ENCODE measurements around the gene VAT1. TPM values are rescaled to one million over a fixed set of nuclear protein-coding genes. Genes with fewer than 3 reads are reported as not detected.

Gene VAT1
- total and polyA plus RNA-seq, 9 of the 15 experiments (the other 6 are each of a cell fraction or from before 2014, with no cell fraction given), result 29.4 to 153 (median 66.7) TPM

GRCh38 chr17:43024407-43025289 is 2.5 kb upstream of the VAT1 start, which contains the start of gene RND2 (continued):
- TF ChIP-seq RREB1 (CRISPR knock-in tag; IDR thresholded peaks at IDR 0.05), result no peak
- TF ChIP-seq ATF7 (IDR thresholded peaks at IDR 0.05), result peak; percentile 99
- peak; percentile 9 for TF ChIP-seq TAF9B (IDR thresholded peaks at IDR 0.05; ENCODE audit: partially characterized antibody)
- TF ChIP-seq MBD2 (IDR thresholded peaks at IDR 0.05; ENCODE audit: borderline replicate concordance, low read depth), result peak; percentile 44; the same call in 1 of the 2 replicates
- TF ChIP-seq RCOR1 (IDR thresholded peaks at IDR 0.05; ENCODE audit: borderline replicate concordance in 1 of 2, low read depth in 2 of 2, low read length in 2 of 2), result peak; percentile 15 to 51; a peak in 1 of 4 replicates
- TF ChIP-seq TCFL5 (CRISPR knock-in tag; conservative IDR thresholded peaks at IDR 0.05), result no peak
- no peak for TF ChIP-seq POLR3A (IDR thresholded peaks at IDR 0.05; ENCODE audit: borderline replicate concordance, extremely low read depth, insufficient read depth, insufficient read length)
- TF ChIP-seq, protein P1, sequence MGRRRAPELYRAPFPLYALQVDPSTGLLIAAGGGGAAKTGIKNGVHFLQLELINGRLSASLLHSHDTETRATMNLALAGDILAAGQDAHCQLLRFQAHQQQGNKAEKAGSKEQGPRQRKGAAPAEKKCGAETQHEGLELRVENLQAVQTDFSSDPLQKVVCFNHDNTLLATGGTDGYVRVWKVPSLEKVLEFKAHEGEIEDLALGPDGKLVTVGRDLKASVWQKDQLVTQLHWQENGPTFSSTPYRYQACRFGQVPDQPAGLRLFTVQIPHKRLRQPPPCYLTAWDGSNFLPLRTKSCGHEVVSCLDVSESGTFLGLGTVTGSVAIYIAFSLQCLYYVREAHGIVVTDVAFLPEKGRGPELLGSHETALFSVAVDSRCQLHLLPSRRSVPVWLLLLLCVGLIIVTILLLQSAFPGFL (CRISPR knock-in tag; IDR thresholded peaks at IDR 0.05), result peak; percentile 98
- no peak for TF ChIP-seq AFF1 (IDR thresholded peaks at IDR 0.05; ENCODE audit: low read depth in 1 of 2, partially characterized antibody in 2 of 2)
- TF ChIP-seq, protein P2, sequence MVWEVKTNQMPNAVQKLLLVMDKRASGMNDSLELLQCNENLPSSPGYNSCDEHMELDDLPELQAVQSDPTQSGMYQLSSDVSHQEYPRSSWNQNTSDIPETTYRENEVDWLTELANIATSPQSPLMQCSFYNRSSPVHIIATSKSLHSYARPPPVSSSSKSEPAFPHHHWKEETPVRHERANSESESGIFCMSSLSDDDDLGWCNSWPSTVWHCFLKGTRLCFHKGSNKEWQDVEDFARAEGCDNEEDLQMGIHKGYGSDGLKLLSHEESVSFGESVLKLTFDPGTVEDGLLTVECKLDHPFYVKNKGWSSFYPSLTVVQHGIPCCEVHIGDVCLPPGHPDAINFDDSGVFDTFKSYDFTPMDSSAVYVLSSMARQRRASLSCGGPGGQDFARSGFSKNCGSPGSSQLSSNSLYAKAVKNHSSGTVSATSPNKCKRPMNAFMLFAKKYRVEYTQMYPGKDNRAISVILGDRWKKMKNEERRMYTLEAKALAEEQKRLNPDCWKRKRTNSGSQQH (CRISPR knock-in tag; IDR thresholded peaks at IDR 0.05), result no peak
- TF ChIP-seq PHF8 (IDR thresholded peaks at IDR 0.05; ENCODE audit: borderline replicate concordance, low read length), result peak; percentile 72; the same call in 1 of the 2 replicates

Measured in K562 (cell line).